HepG2 (cell line): ENCODE data around the gene TUBGCP3. TPM values are rescaled to one million over a fixed set of nuclear protein-coding genes. Genes with fewer than 3 reads are reported as not detected.
A peak's percentile ranks its signal among the peaks of the same experiment; 100 is the strongest.

Experiments
- ATAC-seq: fragments of 200-7000 bp; cut with Tn5 transposase; 3 replicates; pipeline ENCODE4 v1.9.1; 2020; ENCODE audit warnings: mild to moderate bottlenecking, moderate library complexity
- BruUV-seq: library from RNA; stranded (reverse); fragments of 400-500 nt; replicated peaks from 2 replicates; lab custom pipeline; 2021; lab: Mats Ljungman, UMichigan
- CTCF ChIA-PET: fragments of 300-600 bp; formaldehyde crosslinking; extraction: SDS; loops from one replicate; lab custom pipeline; 2021; ENCODE audit warnings: low total read pairs, inconsistent platforms, low intra/inter-chr PET ratio; lab: Yijun Ruan, JAX
- POLR2A ChIA-PET: fragments of 350-600 bp; sonication (Branson Sonifier 250); formaldehyde crosslinking; loops from one replicate; lab custom pipeline; 2020; ENCODE audit warnings: antibody characterized with exemption, inconsistent platforms; lab: Yijun Ruan, JAX
- DNase-seq: peaks from one replicate; pipeline ENCODE4 v3.0.0-alpha.2; 2015; ENCODE audit warnings: low spot score
- FAIRE-seq: peaks from 3 replicates; lab custom pipeline; 2011; peaks lifted over from hg19 to GRCh38; lab: Jason Lieb, UNC
- H2AFZ ChIP-seq: one replicate; pipeline ENCODE4 v1.6.1; 2011; ENCODE audit warnings: low read length, inconsistent platforms
- H3K27ac ChIP-seq: fragments of 300-600 bp; 3 replicates; pipeline ENCODE4 v1.8.0; 2011; ENCODE audit warnings: mixed run types, mild to moderate bottlenecking, mixed read lengths, low read length, inconsistent platforms; ENCODE audit not compliant: insufficient read depth; ENCODE audit errors: extremely low read length
- H3K27me3 ChIP-seq, 2 experiments: fragments of 200-600 bp in 1 of 2; 2 replicates in 1 of 2; 3 replicates in 1 of 2; pipeline versions ENCODE4 v1.6.0 to v1.8.0; 2011; ENCODE audit warnings: low read length in 2 of 2, mild to moderate bottlenecking in 2 of 2, moderate library complexity in 2 of 2, inconsistent platforms in 1 of 2; ENCODE audit not compliant: insufficient read depth in 2 of 2, control insufficient read depth in 1 of 2
- H3K36me3 ChIP-seq, 2 experiments: fragments of 200-600 bp in 1 of 2; replicated peaks in 1 of 2; 2 replicates in 1 of 2; 3 replicates in 1 of 2; pipeline versions ENCODE4 v1.5.1 to v1.8.0; 2011; ENCODE audit warnings: low read length in 2 of 2, inconsistent platforms in 1 of 2; ENCODE audit not compliant: insufficient read depth in 2 of 2, control insufficient read depth in 1 of 2
- H3K4me1 ChIP-seq: 2 replicates; pipeline ENCODE4 v1.5.1; 2012; ENCODE audit warnings: low read length, inconsistent platforms; ENCODE audit not compliant: insufficient read depth
- H3K4me2 ChIP-seq: 2 replicates; pipeline ENCODE4 v1.6.0; 2011; ENCODE audit warnings: low read depth, low read length, inconsistent platforms
- H3K4me3 ChIP-seq, 3 experiments: fragments of 200-600 bp in 1 of 3; sonication (generic), shearing (Covaris generic) in 1 of 3; replicated peaks in 1 of 3; 2 replicates each; pipeline ENCODE4 v1.5.1; 2011 to 2016; ENCODE audit warnings: low read length in 3 of 3, inconsistent platforms in 2 of 3, low read depth in 2 of 3, mild to moderate bottlenecking in 2 of 3, control low read depth in 1 of 3, mixed read lengths in 1 of 3; ENCODE audit not compliant: insufficient read depth in 1 of 3
- H3K79me2 ChIP-seq: one replicate; pipeline ENCODE4 v1.6.1; 2011; ENCODE audit warnings: low read length, inconsistent platforms; ENCODE audit not compliant: insufficient read depth
- H3K9ac ChIP-seq: 2 replicates; pipeline ENCODE4 v1.6.0; 2011; ENCODE audit warnings: mild to moderate bottlenecking, low read depth, low read length, inconsistent platforms; ENCODE audit not compliant: insufficient read depth
- H3K9me3 ChIP-seq: 2 replicates; pipeline ENCODE4 v1.5.1; 2012; ENCODE audit warnings: mild to moderate bottlenecking, low read length
- H4K20me1 ChIP-seq: 2 replicates; pipeline ENCODE4 v1.6.0; 2011; ENCODE audit warnings: inconsistent platforms, mild to moderate bottlenecking, low read length, moderate library complexity; ENCODE audit not compliant: insufficient read depth
- AGO1 ChIP-seq: fragments of 200-400 bp; formaldehyde crosslinking; IDR thresholded peaks from 2 replicates; pipeline ENCODE4 v1.6.1; 2017; ENCODE audit warnings: mild to moderate bottlenecking, low read depth, low read length, moderate library complexity; ENCODE audit not compliant: poor library complexity, severe bottlenecking
- CBX1 ChIP-seq: IDR thresholded peaks from one replicate; pipeline ENCODE4 v1.6.1; 2016; ENCODE audit warnings: antibody characterized with exemption, low read depth
- GATAD2A ChIP-seq: IDR thresholded peaks from 2 replicates; pipeline ENCODE4 v1.6.1; 2016
- HOXA3 ChIP-seq: sonication (generic); formaldehyde crosslinking; IDR thresholded peaks from 2 replicates; pipeline ENCODE4 v1.5.0; 2020; ENCODE audit warnings: missing genetic modification reagents
- KDM1A ChIP-seq: IDR thresholded peaks from 2 replicates; pipeline ENCODE4 v1.6.1; 2016; ENCODE audit warnings: missing compliant biosample characterization
- KLF12 ChIP-seq: sonication (generic); formaldehyde crosslinking; IDR thresholded peaks from 2 replicates; pipeline ENCODE4 v1.4.0; 2020; ENCODE audit warnings: missing genetic modification reagents, borderline replicate concordance
- LCORL ChIP-seq, 2 experiments: fragments of 450-650 bp in 1 of 2; sonication (generic) in 1 of 2; formaldehyde crosslinking in 1 of 2; IDR thresholded peaks; 2 replicates each; pipeline versions ENCODE4 v1.5.0 to v1.6.1; 2017 to 2020; ENCODE audit warnings: antibody characterized with exemption in 1 of 2, missing genetic modification reagents in 1 of 2
- NR3C1 ChIP-seq: sonication (generic); formaldehyde crosslinking; IDR thresholded peaks from 2 replicates; pipeline ENCODE4 v1.4.0; 2020; ENCODE audit warnings: missing genetic modification reagents
- RBM39 ChIP-seq: fragments of 200-400 bp; formaldehyde crosslinking; IDR thresholded peaks from one replicate; pipeline ENCODE4 v1.6.1; 2018; ENCODE audit warnings: antibody characterized with exemption, mild to moderate bottlenecking, low read depth, low read length; ENCODE audit not compliant: poor library complexity, severe bottlenecking
- SAP130 ChIP-seq: IDR thresholded peaks from 2 replicates; pipeline ENCODE4 v1.6.1; 2016; ENCODE audit warnings: low read depth
- SNAPC2 ChIP-seq: sonication (generic); formaldehyde crosslinking; IDR thresholded peaks from 2 replicates; pipeline ENCODE4 v1.8.1; 2022; ENCODE audit warnings: mild to moderate bottlenecking, missing genetic modification reagents
- YY1 ChIP-seq: IDR thresholded peaks from 2 replicates; pipeline ENCODE4 v1.6.1; 2011; ENCODE audit warnings: low read length, low read depth, moderate library complexity, mild to moderate bottlenecking; ENCODE audit not compliant: insufficient read depth, insufficient replicate concordance
- ZNF232 ChIP-seq: sonication (generic); formaldehyde crosslinking; IDR thresholded peaks from 2 replicates; pipeline ENCODE4 v1.4.0; 2020; ENCODE audit warnings: missing genetic modification reagents, borderline replicate concordance
- ZNF441 ChIP-seq: sonication (generic); formaldehyde crosslinking; IDR thresholded peaks from 2 replicates; pipeline ENCODE4 v1.7.0; 2021; ENCODE audit warnings: missing genetic modification reagents, borderline replicate concordance
- ZNF557 ChIP-seq: sonication (generic); formaldehyde crosslinking; IDR thresholded peaks from 2 replicates; pipeline ENCODE4 v1.4.0; 2020; ENCODE audit warnings: missing genetic modification reagents
- ZNF687 ChIP-seq: sonication (generic); formaldehyde crosslinking; IDR thresholded peaks from 2 replicates; pipeline ENCODE4 v1.5.1; 2020; ENCODE audit warnings: mild to moderate bottlenecking, missing genetic modification reagents, moderate library complexity
- WGBS: methylation state at CpG from one replicate; pipeline ENCODE4 v1.1.6; 2017; ENCODE audit warnings: low lambda C conversion rate; 5-methylcytosine and 5-hydroxymethylcytosine counted together
- in situ Hi-C: cut with HindIII; loops from 2 replicates; pipeline ENCODE4 v1.10.0; 2017; ENCODE audit warnings: low pct_unique_long_range_greater_than_20kb; ENCODE audit not compliant: extremely low pct_ligation_motif_present
- intact Hi-C: fragments of 100-400 bp; cut with micrococcal nuclease; formaldehyde crosslinking; loops from one replicate; pipeline ENCODE4 v1.10.0; 2022; ENCODE audit not compliant: unreplicated experiment
- polyA plus RNA-seq, 8 experiments: library from polyadenylated mRNA; depleted of rRNA in 3 of 8; stranded (reverse) in 7 of 8; unstranded in 1 of 8; fragments of >200 nt; fragmentation: Illumina TruSeq in 4 of 8; extraction: Trizol in 4 of 8; gene quantifications; 2 replicates each; pipeline versions ENCODE4 v1.2.1 to v1.2.3, GENCODE V29; 2011 to 2016; ENCODE audit warnings: low read depth in 4 of 8, missing spikeins in 1 of 8, mixed read lengths in 1 of 8; ENCODE audit not compliant: insufficient read depth in 1 of 8
- total RNA-seq, 5 experiments: library from RNA; depleted of rRNA; stranded (reverse); fragments of >200 nt; fragmentation: Illumina TruSeq; extraction: Trizol; gene quantifications; 2 replicates each; pipeline ENCODE4 v1.2.3, GENCODE V29; 2016; ENCODE audit warnings: low read depth in 1 of 5
- TF ChIP-seq, protein P1 (sequence below): sonication (generic); formaldehyde crosslinking; IDR thresholded peaks from 2 replicates; pipeline ENCODE4 v1.4.0; 2020; ENCODE audit warnings: missing genetic modification reagents

TUBGCP3 gene
- total and polyA plus RNA-seq, 2 of the 13 experiments (the other 11 are each of a cell fraction or from before 2014, with no cell fraction given) = 12.6 to 15.5 TPM

GRCh38 chr13:112608212-112608611, 20.3 kb upstream of the TUBGCP3 start (continued):
- TF ChIP-seq KDM1A = no peak
- TF ChIP-seq ZNF232 = no peak
- TF ChIP-seq GATAD2A = no peak
- no peak for TF ChIP-seq RBM39
- TF ChIP-seq, all 625 proteins: peak for 0

- CTCF ChIA-PET = interaction anchor here (0.7 to 1.3 kb wide), 2 partner anchors 268 to 1132 kb away, joined by 3 to 7 read pairs; no protein-coding TSS in a partner anchor
- TF ChIP-seq HOXA3 (CRISPR knock-in tag) (peak; percentile 33; the same call in 1 of the 2 replicates), SAP130 (CRISPR knock-in tag) (peak; percentile 52), YY1 (peak; percentile 33), LCORL (IDR thresholded peaks at IDR 0.05) (no peak), LCORL (CRISPR knock-in tag; IDR thresholded peaks at IDR 0.05) (peak; percentile 66; the same call in 1 of the 2 replicates), ZNF557 (no peak), KLF12 (peak; percentile 76; the same call in 1 of the 2 replicates), NR3C1 (CRISPR knock-in tag) (no peak), AGO1 (peak; percentile 43), ZNF441 (CRISPR knock-in tag) (peak; percentile 58; the same call in 1 of the 2 replicates), ZNF687 (peak; percentile 72), SNAPC2 (CRISPR knock-in tag) (0 out of 2 replicates have a peak, but pooled peaks have one; percentile 33), CBX1 (no peak)
- TF ChIP-seq, protein P1, sequence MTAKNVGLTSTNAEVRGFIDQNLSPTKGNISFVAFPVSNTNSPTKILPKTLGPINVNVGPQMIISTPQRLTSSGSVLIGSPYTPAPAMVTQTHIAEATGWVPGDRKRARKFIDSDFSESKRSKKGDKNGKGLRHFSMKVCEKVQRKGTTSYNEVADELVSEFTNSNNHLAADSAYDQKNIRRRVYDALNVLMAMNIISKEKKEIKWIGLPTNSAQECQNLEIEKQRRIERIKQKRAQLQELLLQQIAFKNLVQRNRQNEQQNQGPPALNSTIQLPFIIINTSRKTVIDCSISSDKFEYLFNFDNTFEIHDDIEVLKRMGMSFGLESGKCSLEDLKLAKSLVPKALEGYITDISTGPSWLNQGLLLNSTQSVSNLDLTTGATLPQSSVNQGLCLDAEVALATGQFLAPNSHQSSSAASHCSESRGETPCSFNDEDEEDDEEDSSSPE (CRISPR knock-in tag) = peak; percentile 63
Measured at GRCh38 chr13:112606109-112607001, 18.4 kb upstream of the TUBGCP3 start.

More at GRCh38 chr13:112606109-112607001, 18.4 kb upstream of the TUBGCP3 start:
- peaks cover 3 to 37% of the 10 kb centered on the region in 2 experiments; a peak in 4 of 5 replicates for H3K27me3 ChIP-seq
- BruUV-seq = no TSS peak
- no peak overlapping the region for H3K27ac ChIP-seq
- FAIRE-seq (peak; percentile 56), DNase-seq (peak; percentile 65), ATAC-seq (peak; percentile 100)
- no peaks in the 10 kb centered on the region for H3K36me3 ChIP-seq
- intact Hi-C loops = loop anchor here (1.0 to 5.0 kb wide), 3 partner anchors 94 to 1132 kb away; no protein-coding TSS in a partner anchor
- no peaks in the 10 kb centered on the region; the same call in 1 of the 2 replicates for H3K4me1 ChIP-seq
- no peaks in the 10 kb centered on the region for H3K9me3 ChIP-seq
- POLR2A ChIA-PET = interaction anchor here (1.3 kb wide), 1 partner anchor 18 kb away, joined by 5 read pairs; the partner anchor contains the start of gene TUBGCP3
- peak overlapping the region; percentile 51 to 61 (median 51) for H3K4me3 ChIP-seq
- 0 out of 2 replicates have a peak overlapping the region, but pooled peaks have one; percentile 8 for H3K9ac ChIP-seq
- in situ Hi-C loops = loop anchor here (10.0 kb wide), 1 partner anchor 1132 kb away; no protein-coding TSS in a partner anchor
- 3% methylated on average over 33 of the region's 45 CpGs for WGBS
- peak overlapping the region; percentile 87 for H3K4me2 ChIP-seq
- peak overlapping the region; percentile 85 for H2AFZ ChIP-seq
- H4K20me1 ChIP-seq = no peaks in the 10 kb centered on the region
- H3K79me2 ChIP-seq = no peaks in the 10 kb centered on the region
